ENCODE data around the gene ARID4B.
"Not testable (repeated sequence)": the region's sequence is repeated elsewhere in the genome, so short reads cannot be mapped to it uniquely, and the experiment has no call there.

ARID4B gene

GRCh38 chr1:235327559-235328270 is at the start of gene ARID4B:
TSS of gene ARID4B (minus strand) at chr1:235328179. CDS start at chr1:235326919, 1,260 bp downstream.
- no peak for DNase-seq

GRCh38 chr1:235375919-235376605 is 48.1 kb upstream of the ARID4B start:
- no peak for DNase-seq

GRCh38 chr1:235369802-235370201 is 41.8 kb upstream of the ARID4B start:
- DNase-seq, result no peak

GRCh38 chr1:235368428-235368827 is 40.4 kb upstream of the ARID4B start:
- DNase-seq, result no peak

- peak; percentile 75 to 81 for DNase-seq
Measured at GRCh38 chr1:235367000-235367908, 39.3 kb upstream of the ARID4B start, which contains the start of gene TBCE. TSS of gene TBCE (plus strand) at chr1:235367427. CDS start at chr1:235380050, 12,623 bp downstream.

- no peak for DNase-seq
Measured at GRCh38 chr1:235366286-235366685, 38.3 kb upstream of the ARID4B start.

- not testable (repeated sequence) for DNase-seq
Measured at GRCh38 chr1:235364189-235364588, 36.2 kb upstream of the ARID4B start.

- no peak for DNase-seq
Measured at GRCh38 chr1:235358899-235359298, 30.9 kb upstream of the ARID4B start.

- peak in 1 of 2 experiments; percentile 11 for DNase-seq
Measured at GRCh38 chr1:235357485-235358373, 29.8 kb upstream of the ARID4B start.

- DNase-seq, result no peak
Measured at GRCh38 chr1:235351898-235352297, 23.9 kb upstream of the ARID4B start.

- DNase-seq, result no peak
Measured at GRCh38 chr1:235351441-235351840, 23.5 kb upstream of the ARID4B start.

GRCh38 chr1:235343726-235344125 is 15.7 kb upstream of the ARID4B start:
- no peak for DNase-seq

- DNase-seq, result no peak
Measured at GRCh38 chr1:235342471-235342870, 14.5 kb upstream of the ARID4B start.

- DNase-seq, result no peak
Measured at GRCh38 chr1:235342039-235342438, 14.1 kb upstream of the ARID4B start.

GRCh38 chr1:235341334-235341733 is 13.4 kb upstream of the ARID4B start:
- DNase-seq, result no peak

GRCh38 chr1:235339746-235340145 is 11.8 kb upstream of the ARID4B start:
- DNase-seq, result no peak

- DNase-seq, result no peak
Measured at GRCh38 chr1:235336903-235337302, 8.9 kb upstream of the ARID4B start.

GRCh38 chr1:235331401-235331800 is 3.4 kb upstream of the ARID4B start:
- DNase-seq, result no peak

- no peak for DNase-seq
Measured at GRCh38 chr1:235330918-235331285, 2.9 kb upstream of the ARID4B start.

GRCh38 chr1:235329139-235329902 is 1.3 kb upstream of the ARID4B start:
- no peak for DNase-seq

Measured in NCI-H187 (cell line).